C1 segment of cervical spinal cord (tissue), 14 donors: ENCODE results near the gene CBR1.
"Not testable (repeated sequence)": the region's sequence is repeated elsewhere in the genome, so short reads cannot be mapped to it uniquely, and the experiment has no call there.

Source experiments
- DNase-seq, 14 donors: peaks; one replicate each; lab custom pipeline; 2025; lab: John Stamatoyannopoulos, UW

CBR1 gene

DNA sequence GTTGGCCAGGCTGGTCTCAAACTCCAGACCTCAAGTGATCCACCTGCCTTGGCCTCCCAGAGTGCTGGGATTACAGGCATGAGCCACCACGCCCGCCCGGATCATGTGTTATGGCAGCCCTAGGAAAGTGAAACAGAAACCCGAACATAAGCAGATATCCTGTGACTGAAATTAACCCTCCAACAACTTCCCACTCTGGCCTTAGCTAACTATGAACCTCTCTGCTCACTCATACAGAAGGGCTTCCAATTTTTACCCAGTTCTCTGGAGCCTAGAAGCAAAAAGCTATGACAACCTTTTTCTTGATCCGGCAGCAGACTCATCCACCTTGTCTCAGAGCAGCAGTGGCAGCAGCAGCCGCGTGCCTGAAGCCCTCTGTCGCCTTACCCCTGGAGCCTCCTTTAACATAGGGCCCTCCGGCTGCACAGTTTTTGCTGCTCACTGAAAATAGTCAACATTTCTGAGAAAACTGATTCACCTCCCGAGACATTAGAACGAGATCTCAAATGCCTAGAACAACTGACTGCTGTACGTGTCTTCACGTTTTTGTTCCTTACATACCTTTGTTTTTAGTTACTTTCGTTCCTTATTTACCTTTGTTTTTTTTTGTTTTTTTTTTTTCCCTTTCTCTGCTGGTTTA, 9.3 kb downstream of the CBR1 start:
- DNase-seq = no peak

DNA sequence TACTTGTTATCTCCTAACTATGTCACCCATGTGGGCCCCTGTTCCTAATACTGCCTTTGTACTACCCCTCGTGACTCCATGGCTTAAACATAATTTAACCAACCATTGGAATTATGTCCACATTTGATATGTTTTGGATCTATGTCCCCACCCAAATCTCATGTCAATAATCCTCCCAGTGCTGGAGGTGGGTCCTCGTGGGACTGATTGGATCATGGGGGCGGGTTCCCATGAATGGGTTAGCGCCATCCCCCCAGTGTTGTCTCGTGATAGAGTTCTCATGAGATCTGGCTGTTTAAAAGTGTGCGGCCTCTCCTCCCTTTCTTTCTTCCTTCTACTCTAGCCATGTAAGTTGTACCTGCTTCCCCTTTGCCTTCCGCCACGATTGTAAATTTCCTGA, 9.8 kb downstream of the CBR1 start:
- DNase-seq = no peak

DNA sequence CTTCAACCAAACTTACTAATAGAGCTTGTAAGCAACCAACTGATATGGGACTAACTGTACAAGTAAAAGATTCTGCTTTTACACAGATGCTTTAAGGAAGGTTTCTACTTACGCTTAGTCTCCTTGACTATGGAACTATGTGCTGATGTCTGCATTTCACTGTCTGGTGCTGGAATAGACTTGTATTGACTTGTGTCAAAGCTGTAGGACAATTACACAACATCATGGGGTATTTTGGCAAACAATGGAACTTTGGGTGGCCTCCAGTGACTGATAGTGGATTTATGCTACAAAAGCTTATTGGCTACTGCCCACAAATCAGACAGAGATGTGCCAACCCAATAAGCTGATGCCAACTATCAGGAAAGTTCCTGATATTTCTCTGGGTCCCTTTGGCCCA, 10.6 kb downstream of the CBR1 start:
- DNase-seq = no peak

DNA sequence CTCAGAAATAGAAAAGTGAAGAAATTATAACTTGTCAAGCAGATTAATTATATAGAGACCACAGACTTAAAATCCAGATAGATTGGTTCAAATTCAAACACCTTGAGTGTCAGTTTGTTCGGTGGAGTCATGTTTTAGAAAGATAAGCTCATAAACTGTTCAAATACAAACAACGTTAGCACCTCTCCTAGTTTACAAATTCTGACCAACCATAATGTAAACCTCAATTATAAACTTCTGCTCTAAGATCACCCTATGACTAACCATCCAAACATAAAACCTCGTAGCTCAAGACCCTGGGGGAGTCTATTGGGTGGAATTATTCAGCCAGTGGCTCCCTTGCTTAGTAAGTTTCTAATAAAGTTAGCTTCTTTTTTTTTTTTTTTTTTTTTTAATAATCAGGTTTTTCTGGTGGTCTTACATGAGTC, 12.4 kb downstream of the CBR1 start:
- DNase-seq = no peak

DNA sequence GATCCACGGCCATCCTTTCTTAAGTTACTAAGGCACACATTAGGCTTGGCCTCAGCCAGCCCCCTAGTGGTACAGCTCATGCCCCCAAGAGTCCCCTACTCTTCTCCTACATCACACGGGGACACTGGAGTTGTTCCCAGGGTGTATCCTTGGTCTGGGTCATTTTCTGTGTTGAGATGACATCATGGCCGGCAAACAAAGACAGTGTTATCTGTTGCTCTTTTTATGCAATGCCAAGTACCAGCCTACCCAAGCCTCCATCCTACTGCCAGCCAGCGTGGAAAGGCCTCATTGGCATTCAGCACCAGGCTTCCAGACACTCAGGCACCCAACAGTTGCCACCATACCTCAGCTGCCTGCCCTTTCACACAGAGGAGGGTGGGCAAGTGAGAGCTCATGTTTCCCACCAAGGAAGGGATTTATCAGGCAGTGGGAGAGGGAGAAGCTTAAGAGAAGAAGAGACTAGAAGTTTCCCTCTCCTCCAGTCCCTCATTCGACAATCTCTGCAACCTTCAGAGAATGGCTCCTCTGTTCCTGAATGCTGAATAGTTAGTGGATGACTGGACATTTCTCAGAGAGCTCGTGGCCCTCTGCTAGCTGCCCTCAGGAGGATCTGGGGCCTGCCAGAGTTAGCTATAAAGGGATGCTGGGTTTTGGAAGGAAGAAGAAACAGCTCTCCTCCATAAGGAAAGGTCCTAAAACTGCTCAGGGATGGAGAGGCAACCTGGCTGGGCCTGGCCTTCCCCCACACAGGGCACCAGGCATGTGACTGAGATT, 17.7 kb downstream of the CBR1 start:
- DNase-seq = peak in 13 of 14 donors; percentile 10 to 88 (median 81)

DNA sequence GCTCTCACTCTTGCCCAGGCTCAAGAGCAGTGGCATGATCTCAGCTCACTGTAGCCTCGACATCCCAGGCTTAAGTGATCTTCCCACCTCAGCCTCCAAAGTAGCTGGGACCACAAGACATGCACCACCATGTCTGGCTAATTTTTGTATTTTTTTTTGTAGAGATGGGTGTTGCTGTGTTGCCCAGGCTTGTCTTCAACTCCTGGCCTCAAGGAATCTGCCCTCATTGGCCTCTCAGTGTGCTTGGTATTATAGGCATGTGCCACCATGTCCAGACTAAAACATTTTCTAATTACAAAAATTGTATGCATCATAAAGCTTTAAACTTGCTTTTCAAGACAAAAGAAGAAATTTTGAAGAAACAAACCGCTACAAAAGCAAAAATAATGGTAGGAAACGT, 20.1 kb downstream of the CBR1 start:
- DNase-seq = no peak

DNA sequence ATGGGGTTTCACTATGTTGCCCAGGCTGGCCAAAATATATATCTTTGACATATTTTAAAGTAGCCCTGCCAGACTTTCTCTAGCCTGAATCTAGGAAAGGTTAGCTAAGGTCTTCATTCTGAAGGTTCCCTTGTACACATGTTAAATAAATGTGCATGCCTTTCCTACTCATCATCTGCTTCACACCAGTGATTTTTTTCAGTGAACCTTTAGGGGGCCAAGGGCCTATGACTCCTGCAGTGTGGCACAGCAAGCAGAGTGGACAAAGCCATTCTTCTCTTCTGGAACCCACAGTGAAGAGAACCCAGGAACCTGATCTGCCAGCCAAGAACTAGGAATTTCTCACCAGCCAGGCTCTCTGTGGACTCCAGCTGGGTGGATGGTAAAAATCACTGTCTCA, 22.9 kb downstream of the CBR1 start:
- no peak for DNase-seq

DNA sequence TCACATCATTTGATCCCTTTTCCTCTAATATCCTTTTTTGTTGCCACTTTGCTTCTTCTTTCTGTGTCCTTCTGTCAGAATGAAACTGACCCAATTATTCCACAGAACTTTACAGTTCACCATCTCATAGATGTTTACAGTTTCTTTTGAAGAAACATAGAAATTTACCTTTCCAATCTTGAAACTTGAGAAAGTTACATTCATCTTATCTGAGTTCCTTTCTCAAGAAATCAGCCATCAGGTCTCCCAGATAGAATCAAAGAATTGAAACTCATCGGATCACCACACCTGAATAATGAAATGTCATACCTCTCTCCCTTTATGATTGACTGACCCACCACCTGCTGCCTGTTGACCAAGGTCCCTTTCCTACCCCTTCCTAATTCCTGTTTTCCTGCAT, 23.7 kb downstream of the CBR1 start:
- DNase-seq = no peak

DNA sequence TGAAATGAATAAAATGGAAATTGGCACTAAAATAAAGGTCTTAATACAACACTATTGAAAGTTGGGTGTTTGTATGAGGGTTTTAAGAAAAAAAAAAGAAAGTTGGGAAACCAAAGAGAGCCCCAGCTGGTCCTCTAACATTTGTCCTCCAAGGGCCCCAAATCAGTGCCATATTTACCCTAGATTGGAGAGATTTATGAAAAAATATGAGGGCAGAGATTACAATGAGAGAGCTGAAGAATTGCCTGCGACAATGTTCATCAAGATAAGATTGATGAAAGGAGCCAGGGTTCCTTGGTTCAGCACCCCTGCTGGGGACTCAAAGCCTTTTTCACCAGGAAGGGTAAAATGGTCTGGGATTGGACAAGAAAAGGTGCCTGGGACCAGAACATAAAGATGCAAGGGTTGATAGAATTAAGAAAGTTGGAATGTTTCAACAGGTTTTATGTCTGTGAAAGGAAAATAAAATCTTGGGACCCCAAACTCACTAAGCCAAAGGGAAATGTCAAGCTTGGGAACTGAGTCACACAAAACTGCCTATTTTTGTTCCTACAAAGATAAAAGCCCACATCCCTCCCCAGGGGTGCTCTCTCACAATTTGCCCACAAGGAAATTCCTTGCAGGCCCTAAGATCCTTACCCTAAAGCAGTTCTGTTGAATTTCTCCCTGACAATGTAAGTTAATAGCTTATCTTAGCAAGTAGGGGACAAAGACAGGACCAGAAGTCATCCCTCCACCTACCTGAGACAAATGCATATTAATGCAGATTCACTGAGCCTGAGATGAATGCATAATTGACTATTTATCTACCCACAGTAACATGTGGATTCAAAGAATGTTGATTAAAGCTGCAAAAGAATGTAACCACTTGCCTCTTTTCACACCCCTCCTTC, 26.8 kb downstream of the CBR1 start:
- DNase-seq = no peak

DNA sequence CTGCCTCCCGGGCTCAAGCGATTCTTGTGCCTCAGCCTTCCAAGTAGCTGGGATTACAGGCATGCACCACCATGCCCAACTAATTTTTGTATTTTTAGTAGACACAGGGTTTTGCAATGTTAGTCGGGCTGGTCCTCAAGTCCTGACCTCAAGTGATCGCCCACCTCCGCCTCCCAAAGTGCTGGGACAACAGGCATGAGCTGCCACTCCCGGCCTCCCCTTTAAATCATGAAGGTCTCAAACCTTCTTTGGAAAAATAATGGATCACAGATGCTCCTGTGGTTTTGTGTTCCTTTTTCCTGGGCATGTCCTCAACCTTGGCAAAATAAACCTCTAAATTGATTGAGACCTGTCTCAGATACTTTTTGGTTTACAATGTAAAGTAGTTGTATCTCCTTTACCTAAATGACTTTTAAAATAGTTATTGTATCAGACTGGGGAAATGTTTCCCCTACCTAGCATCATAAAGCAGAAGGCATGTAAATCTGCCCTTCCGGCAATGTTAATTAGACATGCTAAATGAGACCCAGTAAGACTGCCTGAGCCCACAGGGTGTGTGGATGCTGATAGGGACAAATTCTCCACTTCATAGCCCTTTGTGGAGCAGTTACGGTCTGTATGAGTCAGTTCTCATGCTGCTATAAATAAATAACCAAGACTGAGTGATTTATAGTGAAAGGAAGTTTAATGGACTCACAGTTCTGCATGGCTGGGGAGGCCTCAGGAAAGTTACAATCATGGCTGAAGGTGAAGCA, 27.8 kb downstream of the CBR1 start:
- no peak for DNase-seq

DNA sequence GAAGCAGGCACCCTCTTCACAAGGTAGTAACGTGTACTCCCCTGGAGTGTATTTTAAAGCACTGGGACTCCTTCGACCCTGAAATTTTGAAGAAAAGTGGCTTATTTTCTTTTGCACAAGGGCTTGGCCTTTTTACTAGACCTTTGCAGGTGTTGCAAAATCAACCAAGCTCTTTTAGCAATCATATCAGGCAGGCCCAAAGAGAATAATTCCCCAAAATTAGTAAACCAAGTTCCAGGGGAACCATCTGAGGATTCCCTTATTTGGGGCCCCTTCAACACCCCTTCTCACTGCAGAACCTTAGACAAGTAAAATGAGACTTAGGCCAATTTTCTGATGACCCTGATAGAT, 28.3 kb downstream of the CBR1 start:
- no peak for DNase-seq

DNA sequence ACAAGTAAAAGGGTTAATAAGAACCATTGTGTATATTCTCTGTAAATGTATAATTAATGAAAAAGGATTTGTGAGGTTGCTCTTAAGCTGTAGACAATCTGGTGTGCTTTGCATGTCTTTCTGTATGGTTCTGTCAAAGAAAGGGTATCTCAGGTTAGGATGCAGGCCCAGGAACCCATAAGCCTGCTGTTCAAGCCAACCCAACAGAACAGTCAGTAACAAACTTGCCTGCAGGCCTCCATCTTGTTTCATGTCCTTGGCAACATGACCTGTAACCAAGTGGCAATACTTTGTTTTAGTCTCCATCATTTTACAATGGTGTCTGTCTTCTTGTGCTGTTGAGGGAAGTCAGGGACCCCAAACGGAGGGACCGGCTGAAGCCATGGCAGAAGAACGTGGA, 29.2 kb downstream of the CBR1 start:
- no peak for DNase-seq

DNA sequence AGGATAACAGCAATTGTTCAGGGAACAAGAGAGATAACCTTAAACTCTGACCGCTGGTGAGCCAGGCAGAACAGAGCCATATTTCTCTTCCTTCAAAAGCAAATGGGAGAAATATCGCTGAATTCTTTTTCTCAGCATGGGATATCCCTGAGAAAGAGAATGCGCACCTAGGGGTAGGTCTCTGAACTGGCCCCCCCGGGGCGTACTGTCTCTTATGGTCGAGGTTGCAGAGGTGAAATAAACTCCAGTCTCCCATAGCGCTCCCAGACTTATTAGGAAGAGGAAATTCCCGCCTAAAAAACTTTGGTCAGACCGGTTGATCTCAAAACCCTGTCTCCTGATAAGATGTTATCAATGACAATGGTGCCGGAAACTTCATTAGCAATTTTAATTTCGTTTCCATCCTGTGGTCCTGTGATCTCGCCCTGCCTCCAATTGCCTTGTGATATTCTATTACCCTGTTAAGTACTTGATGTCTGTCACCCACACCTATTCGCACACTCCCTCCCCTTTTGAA, 29.9 kb downstream of the CBR1 start:
- not testable (repeated sequence) for DNase-seq

DNA sequence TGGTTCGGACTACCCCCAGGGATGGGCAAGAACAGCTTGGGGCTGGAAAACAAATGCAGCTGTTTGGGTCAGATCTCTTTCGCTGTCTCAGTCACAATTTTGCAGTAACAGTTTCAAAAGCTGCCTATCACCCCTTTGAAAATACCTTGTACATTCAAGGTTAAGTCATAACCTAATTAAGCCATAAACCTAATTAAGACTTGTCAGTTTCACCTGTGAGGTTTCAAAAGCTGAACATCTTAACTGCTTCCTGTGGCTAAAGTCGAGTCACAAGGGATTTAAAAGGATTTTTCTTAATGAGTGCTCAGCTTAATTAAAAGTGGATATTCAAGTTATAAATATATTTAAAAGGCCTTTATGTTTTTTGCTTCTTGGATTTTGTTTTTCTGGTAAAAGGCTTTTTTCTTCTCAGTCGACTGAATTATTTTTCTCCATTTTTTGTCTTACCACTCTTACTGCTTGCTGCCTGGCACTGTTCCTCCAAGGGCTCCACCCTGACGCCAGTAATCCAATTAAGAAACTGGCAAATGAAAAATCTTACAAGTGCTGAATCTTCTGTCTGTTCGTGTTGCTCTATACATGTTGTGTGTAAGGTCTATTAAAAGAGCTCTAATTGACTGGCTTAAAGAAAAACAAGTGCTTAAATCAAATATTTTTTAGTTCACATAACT, 31.3 kb downstream of the CBR1 start:
- no peak for DNase-seq

DNA sequence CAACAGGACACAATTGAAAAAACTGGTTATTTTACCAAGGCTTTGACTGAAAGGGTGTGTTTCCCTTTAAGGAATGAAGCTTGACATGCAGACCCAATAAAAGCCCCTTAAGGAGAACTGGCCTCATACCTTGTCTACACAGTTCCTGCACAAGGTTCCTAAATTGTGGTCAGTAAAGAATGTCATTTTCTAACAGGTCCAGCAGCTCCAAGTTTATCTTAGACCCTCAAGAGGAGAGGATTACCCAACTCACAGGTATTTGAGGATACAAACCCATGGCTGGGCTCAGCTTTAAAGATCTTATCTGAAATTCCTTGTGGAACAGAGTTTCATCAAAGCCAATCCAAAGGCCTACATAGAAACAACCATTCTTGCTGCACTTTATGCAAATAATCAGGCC, 33.6 kb downstream of the CBR1 start:
- DNase-seq = no peak

DNA sequence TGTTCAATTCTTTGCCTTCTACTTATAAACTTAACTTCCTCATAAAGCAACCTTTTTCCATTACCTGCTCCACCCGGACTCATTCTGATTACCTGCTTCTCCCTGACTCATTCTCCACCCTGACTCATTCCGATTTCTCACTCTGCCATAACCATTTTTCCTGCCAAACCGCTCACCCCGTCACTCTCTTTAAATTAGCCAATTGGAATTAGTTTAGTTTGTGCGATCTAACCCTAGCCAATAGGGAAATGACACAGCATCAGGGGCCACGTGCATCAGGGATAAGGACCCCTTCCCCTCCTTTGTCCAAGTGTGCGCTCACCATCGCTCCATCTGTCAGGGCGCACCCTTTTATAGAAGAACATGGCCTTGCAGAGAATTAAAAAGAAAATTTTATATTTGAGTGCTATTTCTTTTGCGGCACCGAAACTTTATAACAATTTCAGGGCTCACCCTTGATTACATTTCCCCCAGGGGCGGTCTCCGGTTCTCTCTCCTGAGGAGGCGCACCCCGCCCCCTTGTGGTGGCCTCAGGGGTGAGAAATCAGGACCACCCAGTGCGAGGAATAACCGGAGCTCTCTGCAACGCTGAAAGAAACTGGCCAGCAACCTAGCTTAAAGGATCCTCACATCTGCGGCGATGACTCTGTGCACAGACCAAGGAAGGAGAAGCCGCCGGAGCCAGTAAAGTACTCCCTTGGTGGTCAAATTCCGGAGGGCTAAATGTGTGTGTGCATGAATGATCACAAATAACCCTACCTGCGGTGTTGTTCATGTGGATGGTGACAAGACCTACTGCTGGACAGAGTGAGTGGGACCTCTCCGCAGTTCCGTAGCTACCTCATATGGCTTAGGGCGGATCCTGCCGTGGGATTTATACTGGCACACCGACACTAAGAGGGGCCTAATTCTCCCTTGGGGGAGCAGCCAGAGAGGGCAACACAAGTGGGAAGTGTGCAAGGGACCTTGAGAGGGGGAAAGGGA, 34.8 kb downstream of the CBR1 start:
- peak in 11 of 14 donors; percentile 36 to 85 (median 76) for DNase-seq

DNA sequence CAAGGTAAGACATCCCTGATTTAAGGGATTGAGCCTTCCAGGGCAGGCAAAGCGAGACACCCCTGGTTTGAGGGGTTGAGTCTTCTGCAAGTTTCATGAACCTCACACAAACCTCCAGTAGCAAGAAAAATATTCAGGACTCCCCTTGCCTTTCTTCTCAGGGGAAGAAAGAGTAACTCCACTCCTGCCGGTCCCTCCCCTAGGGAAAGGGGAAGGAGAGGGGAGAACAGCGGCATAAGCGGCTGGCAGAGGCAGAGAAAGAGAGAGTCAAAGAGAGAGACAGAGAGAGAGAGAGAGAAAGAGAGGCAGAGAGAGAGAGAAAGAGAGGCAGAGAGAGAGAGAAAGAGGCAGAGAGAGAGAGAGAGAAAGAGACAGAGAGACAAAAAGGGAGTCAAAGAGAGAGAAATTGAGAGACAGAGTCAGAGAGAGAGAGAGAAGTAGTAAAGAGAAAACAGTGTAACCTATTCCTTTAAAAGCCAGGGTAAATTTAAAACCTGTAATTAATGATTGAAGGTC, 35.6 kb downstream of the CBR1 start:
- peak in 3 of 14 donors; percentile 44 to 64 (median 46) for DNase-seq

DNA sequence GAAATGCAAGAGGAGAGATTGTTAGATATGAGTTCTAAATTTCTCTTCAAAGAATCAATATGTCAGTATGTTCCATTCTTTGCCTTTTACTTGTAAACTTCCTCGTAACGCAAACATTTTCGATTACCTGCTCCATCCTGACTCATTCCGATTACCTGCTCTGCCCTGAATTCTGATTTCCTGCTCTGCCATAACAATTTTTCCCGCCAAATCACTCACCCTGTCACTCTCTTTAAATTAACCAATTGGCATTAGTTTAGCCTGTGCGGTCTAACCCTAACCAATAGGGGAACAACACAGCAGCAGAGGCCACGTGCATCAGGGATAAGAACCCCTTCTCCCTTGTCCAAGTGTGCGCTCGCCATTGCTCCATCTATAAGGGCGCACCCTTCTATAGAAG, 40.0 kb downstream of the CBR1 start:
- no peak for DNase-seq

DNA sequence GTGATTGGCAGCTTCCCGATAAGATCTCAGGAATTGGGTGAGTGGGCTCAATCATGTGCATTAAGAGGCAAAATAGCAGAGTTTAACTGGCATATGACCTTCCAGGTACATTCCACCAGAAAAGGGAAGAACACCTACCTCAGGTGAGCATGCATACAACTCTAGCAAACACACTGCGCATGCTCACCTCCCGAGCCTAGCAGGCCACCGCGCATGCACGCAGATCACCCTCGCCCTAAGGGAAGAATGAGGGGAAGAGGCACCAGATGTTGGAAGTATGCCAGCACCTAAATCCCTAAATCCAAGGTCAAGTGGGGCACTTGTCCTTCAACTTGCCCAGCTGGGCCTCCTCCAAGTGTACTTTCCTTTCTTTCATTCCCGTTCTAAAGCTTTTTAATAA, 41.4 kb downstream of the CBR1 start:
- DNase-seq = no peak
